CD8-positive, alpha-beta memory T cell (primary cell): ENCODE results near the gene ZNF530. TPM values are rescaled to one million over a fixed set of nuclear protein-coding genes. Genes with fewer than 3 reads are reported as not detected.

Experiments
- CTCF ChIA-PET: fragments of 350-600 bp; sonication (Branson Sonifier 250); formaldehyde crosslinking; loops from one replicate; lab custom pipeline; 2021; ENCODE audit warnings: antibody characterized with exemption; lab: Charles Lee
- POLR2A ChIA-PET: fragments of 350-600 bp; sonication (Branson Sonifier 250); formaldehyde crosslinking; loops from one replicate; lab custom pipeline; 2021; ENCODE audit warnings: antibody characterized with exemption; lab: Charles Lee
- DNase-seq, 5 donors: peaks; one replicate each; pipeline versions ENCODE4 v3.0.0 to v3.0.0-alpha.2; 2020 to 2022; ENCODE audit warnings: mixed read lengths in 1 of 5
- H3K27ac ChIP-seq: one replicate; pipeline ENCODE4 v1.7.0; 2013; ENCODE audit warnings: low read depth, mild to moderate bottlenecking, low read length, moderate library complexity
- H3K27me3 ChIP-seq: 2 replicates; pipeline ENCODE4 v1.7.0; 2013; ENCODE audit warnings: low read length, mild to moderate bottlenecking; ENCODE audit not compliant: insufficient read depth, poor library complexity, severe bottlenecking
- H3K36me3 ChIP-seq: 2 replicates; pipeline ENCODE4 v1.7.0; 2013; ENCODE audit warnings: mild to moderate bottlenecking, low read length, moderate library complexity; ENCODE audit not compliant: insufficient read depth
- H3K4me1 ChIP-seq: 2 replicates; pipeline ENCODE4 v1.7.0; 2013; ENCODE audit warnings: mild to moderate bottlenecking, low read length, moderate library complexity; ENCODE audit not compliant: insufficient read depth
- H3K4me3 ChIP-seq: 2 replicates; pipeline ENCODE4 v1.7.0; 2013; ENCODE audit warnings: mild to moderate bottlenecking, low read length
- H3K9me3 ChIP-seq: 2 replicates; pipeline ENCODE4 v1.7.0; 2013; ENCODE audit warnings: mild to moderate bottlenecking, low read length
- H3K27ac Mint-ChIP-seq, 8 donors: one replicate each; pipeline ENCODE4 v1.8.0; 2020 to 2021; ENCODE audit warnings: mixed read lengths in 8 of 8, mild to moderate bottlenecking in 6 of 8, inconsistent platforms in 3 of 8, moderate library complexity in 3 of 8
- H3K27me3 Mint-ChIP-seq, 2 donors: one replicate each; pipeline ENCODE4 v1.8.0; 2020 to 2021; ENCODE audit warnings: mixed read lengths in 2 of 2, mild to moderate bottlenecking in 1 of 2, moderate library complexity in 1 of 2
- H3K36me3 Mint-ChIP-seq, 3 donors: one replicate each; pipeline ENCODE4 v1.8.0; 2020 to 2021; ENCODE audit warnings: mixed read lengths in 3 of 3, inconsistent platforms in 1 of 3, mild to moderate bottlenecking in 1 of 3
- H3K4me1 Mint-ChIP-seq, 3 donors: one replicate each; pipeline ENCODE4 v1.8.0; 2020 to 2021; ENCODE audit warnings: mixed read lengths in 3 of 3, inconsistent platforms in 1 of 3, mild to moderate bottlenecking in 1 of 3
- H3K4me3 Mint-ChIP-seq, 7 donors: one replicate each; pipeline ENCODE4 v1.8.0; 2020 to 2021; ENCODE audit warnings: mixed read lengths in 7 of 7, mild to moderate bottlenecking in 6 of 7, moderate library complexity in 4 of 7, inconsistent platforms in 2 of 7
- H3K9me3 Mint-ChIP-seq, 5 donors: one replicate each; pipeline ENCODE4 v1.8.0; 2020 to 2022; ENCODE audit warnings: mixed read lengths in 5 of 5, mild to moderate bottlenecking in 3 of 5, moderate library complexity in 2 of 5, inconsistent platforms in 1 of 5
- polyA plus RNA-seq: library from polyadenylated mRNA; unstranded; fragments of 300-500 nt; fragmentation: Illumina TruSeq; gene quantifications from one replicate; pipeline ENCODE4 v1.2.3, GENCODE V29; 2021
- total RNA-seq, 2 experiments: library from RNA; stranded (reverse); gene quantifications; one replicate each; pipeline ENCODE4 v1.2.3, GENCODE V29; 2021

ZNF530 gene
- total and polyA plus RNA-seq, 3 experiments from 2014 or later = 6.2 to 12.6 (median 10.5) TPM

DNA sequence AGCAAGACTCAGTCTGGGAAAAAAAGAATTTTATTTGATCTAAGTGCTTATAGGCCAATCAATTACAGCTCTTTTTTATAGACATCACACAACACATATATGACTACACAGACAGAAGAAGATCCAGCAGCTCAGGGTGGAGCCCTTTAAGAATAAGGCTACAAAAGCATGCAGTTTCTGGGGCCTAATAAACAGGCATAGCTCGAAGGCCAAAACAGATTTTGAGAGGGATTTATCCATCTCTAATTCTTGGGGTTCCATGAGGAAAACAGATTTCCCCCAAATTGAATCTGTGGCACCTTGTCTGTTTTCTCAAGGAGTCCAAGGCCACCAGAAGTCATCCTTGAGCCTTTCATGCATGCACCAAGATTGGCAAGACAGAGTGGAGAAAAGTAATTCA lies 36.1 kb upstream of the ZNF530 start:
- H3K27me3 Mint-ChIP-seq = peaks cover 14 to 16% of the 10 kb centered on the region in 2 donors
- H3K36me3 Mint-ChIP-seq = peaks cover 4 to 28% (median 23%) of the 10 kb centered on the region in 3 donors
- H3K4me1 Mint-ChIP-seq = peaks cover 17 to 23% (median 23%) of the 10 kb centered on the region in 3 donors
- peaks cover 12% of the 10 kb centered on the region for H3K4me1 ChIP-seq
- no peaks in the 10 kb centered on the region for H3K36me3 ChIP-seq
- ChIA-PET POLR2A (no interaction called here), CTCF (no interaction called here)
- H3K27ac Mint-ChIP-seq = no peak overlapping the region
- H3K27me3 ChIP-seq = no peaks in the 10 kb centered on the region
- H3K4me3 Mint-ChIP-seq = no peak overlapping the region
- H3K9me3 Mint-ChIP-seq = peaks cover 31 to 83% (median 72%) of the 10 kb centered on the region in 5 donors
- H3K9me3 ChIP-seq = peaks cover 31% of the 10 kb centered on the region
- no peak for DNase-seq
- H3K27ac ChIP-seq = no peak overlapping the region
- no peak overlapping the region for H3K4me3 ChIP-seq

DNA sequence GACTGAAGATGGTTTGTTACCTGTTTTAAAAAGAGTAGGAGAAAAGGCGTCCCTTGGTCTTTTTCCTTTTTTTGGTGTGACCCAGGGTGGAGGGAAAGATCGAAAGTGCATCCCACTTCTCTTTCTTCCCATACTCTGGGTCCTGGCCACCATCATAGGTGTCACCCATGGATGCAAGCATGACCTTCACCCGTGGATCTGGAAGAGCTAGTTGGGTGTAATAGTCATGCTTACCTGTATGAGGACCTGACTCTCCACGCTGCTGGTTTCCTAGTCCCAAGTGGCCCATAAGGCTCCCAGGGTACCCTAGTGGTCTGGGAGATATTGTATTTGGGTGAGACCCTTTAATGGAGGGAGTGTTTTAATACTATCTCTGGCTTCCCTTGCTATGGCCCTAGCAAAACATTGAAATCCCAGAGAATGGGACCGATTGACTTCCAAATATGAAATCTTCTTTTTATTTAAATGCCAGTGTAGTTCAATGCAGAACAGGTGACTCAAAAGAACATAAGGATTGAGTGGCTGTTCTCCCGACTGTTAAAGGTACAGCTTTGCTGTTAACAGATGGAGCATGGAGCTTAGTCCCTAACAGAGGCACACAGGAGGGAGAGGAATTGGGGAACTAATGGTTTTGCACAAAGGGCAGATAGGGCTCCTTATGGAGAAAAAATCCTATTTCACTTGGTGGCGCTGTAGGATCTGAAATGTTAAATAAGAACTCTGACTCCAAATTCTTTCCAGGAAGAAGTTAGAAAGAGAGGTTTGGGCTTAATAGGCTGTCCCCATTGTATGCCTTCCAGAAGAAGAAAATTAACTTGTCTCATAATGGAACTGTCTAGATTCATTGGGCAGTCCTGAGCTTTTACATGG lies 33.1 kb upstream of the ZNF530 start:
- peaks cover 48% of the 10 kb centered on the region for H3K9me3 ChIP-seq
- CTCF ChIA-PET = interaction anchor here (1.1 kb wide), 1 partner anchor 89 kb away, joined by 3 read pairs; the partner anchor contains the start of gene ZNF772

DNA sequence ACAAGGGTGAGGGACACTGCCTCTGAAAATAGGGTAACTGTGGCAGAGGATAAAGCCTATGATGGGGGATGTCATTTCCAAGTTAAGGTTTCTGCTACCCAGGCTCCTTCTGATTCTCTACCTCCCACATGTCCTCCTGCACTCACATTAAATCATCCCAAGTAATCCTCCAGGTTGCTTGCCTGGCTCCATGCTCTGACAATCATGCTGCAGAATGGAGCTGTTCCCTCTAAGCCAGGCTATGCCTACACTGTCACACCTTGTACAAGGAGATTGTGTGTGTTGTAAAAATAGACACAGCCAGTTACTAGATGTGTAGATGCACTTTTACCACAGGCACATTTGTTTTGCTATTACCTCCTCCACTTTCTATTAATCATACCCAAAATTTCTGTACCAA lies 29.0 kb upstream of the ZNF530 start:
- peaks cover 21 to 53% (median 52%) of the 10 kb centered on the region in 3 donors for H3K36me3 Mint-ChIP-seq
- no peaks in the 10 kb centered on the region for H3K4me1 ChIP-seq
- peaks cover 35% of the 10 kb centered on the region for H3K36me3 ChIP-seq
- no peak for DNase-seq
- H3K9me3 Mint-ChIP-seq = peaks cover 13 to 98% (median 96%) of the 10 kb centered on the region in 5 donors
- peaks cover 0 to 1% (median 0%) of the 10 kb centered on the region in 3 donors for H3K4me1 Mint-ChIP-seq
- H3K27ac Mint-ChIP-seq = no peak overlapping the region
- ChIA-PET POLR2A (no interaction called here), CTCF (no interaction called here)
- no peak overlapping the region for H3K4me3 Mint-ChIP-seq
- no peak overlapping the region for H3K4me3 ChIP-seq
- no peaks in the 10 kb centered on the region for H3K27me3 ChIP-seq
- no peak overlapping the region for H3K27ac ChIP-seq
- H3K27me3 Mint-ChIP-seq = peaks cover 0 to 3% of the 10 kb centered on the region in 2 donors
- peaks cover 86% of the 10 kb centered on the region for H3K9me3 ChIP-seq

More for the DNA sequence above, 33.1 kb upstream of the ZNF530 start:
- Mint-ChIP-seq H3K4me3 (no peak overlapping the region), H3K4me1 (no peaks in the 10 kb centered on the region), H3K9me3 (peaks cover 29 to 96% (median 91%) of the 10 kb centered on the region in 5 donors), H3K27me3 (peaks cover 10 to 11% of the 10 kb centered on the region in 2 donors), H3K36me3 (peaks cover 3 to 25% (median 20%) of the 10 kb centered on the region in 3 donors), H3K27ac (no peak overlapping the region)
- H3K36me3 ChIP-seq = no peaks in the 10 kb centered on the region
- H3K4me1 ChIP-seq = no peaks in the 10 kb centered on the region
- no peak overlapping the region for H3K4me3 ChIP-seq
- DNase-seq = no peak
- POLR2A ChIA-PET = no interaction called here
- H3K27ac ChIP-seq = no peak overlapping the region
- no peaks in the 10 kb centered on the region for H3K27me3 ChIP-seq

DNA sequence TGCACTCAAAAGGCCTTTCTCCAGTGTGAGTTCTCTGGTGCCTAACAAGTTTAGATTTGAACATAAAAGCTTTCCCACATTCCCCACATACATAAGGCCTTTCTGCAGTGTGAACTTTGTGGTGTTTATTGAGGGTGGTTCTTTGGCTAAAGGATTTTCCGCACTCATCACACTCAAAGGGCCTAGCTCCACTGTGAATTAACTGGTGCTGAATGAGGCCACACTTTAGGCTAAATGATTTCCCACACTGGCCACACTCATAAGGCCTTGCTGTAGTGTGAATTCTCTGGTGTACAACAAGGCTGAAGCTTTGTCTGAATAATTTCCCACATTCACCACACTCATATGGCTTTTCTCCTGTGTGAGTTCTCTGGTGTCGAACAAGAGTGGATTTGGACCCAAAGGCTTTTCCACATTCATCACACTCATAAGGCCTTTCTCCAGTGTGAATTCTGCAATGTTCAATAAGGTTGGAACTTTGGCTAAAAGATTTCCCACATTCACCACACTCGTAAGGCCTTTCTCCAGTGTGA lies 27.2 kb upstream of the ZNF530 start:
- Mint-ChIP-seq H3K27me3 (peaks cover 0 to 2% of the 10 kb centered on the region in 2 donors), H3K9me3 (peaks cover 16 to 97% (median 95%) of the 10 kb centered on the region in 5 donors), H3K4me1 (peaks cover 11 to 13% (median 13%) of the 10 kb centered on the region in 3 donors), H3K4me3 (no peak overlapping the region), H3K36me3 (peaks cover 37 to 66% (median 63%) of the 10 kb centered on the region in 3 donors), H3K27ac (no peak overlapping the region)
- H3K9me3 ChIP-seq = peaks cover 83% of the 10 kb centered on the region
- H3K27ac ChIP-seq = no peak overlapping the region
- no peak overlapping the region for H3K4me3 ChIP-seq
- peaks cover 2% of the 10 kb centered on the region for H3K4me1 ChIP-seq
- no peak for DNase-seq
- ChIA-PET POLR2A (no interaction called here), CTCF (no interaction called here)
- H3K27me3 ChIP-seq = no peaks in the 10 kb centered on the region
- peaks cover 47% of the 10 kb centered on the region for H3K36me3 ChIP-seq

DNA sequence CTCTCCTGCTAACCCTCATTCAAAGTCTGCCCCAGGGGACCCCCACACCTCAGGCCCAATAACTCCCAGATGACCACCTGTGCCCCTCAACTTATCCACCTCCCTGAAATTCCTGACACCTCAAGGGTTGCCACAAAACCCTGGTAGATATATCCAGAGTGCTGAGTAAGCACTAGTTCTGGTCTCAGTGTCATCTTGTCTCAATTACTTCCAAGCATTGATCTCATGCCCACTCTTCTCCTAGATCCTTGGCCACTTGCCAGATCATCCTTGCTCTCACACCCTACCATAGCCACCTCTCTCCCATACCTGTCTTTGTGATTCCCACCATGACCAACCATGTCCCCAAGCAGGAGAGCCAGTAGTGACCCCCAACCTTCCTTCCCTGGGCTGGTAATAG lies 23.0 kb upstream of the ZNF530 start:
- peaks cover 17% of the 10 kb centered on the region for H3K4me1 ChIP-seq
- DNase-seq = no peak
- H3K27ac Mint-ChIP-seq = no peak overlapping the region
- peaks cover 24 to 29% (median 27%) of the 10 kb centered on the region in 3 donors for H3K4me1 Mint-ChIP-seq
- H3K27me3 Mint-ChIP-seq = peaks cover 0 to 2% of the 10 kb centered on the region in 2 donors
- peaks cover 16 to 75% (median 66%) of the 10 kb centered on the region in 5 donors for H3K9me3 Mint-ChIP-seq
- no peak overlapping the region for H3K4me3 ChIP-seq
- H3K27me3 ChIP-seq = no peaks in the 10 kb centered on the region
- no peak overlapping the region for H3K27ac ChIP-seq
- peaks cover 43 to 77% (median 61%) of the 10 kb centered on the region in 3 donors for H3K36me3 Mint-ChIP-seq
- peaks cover 47% of the 10 kb centered on the region for H3K36me3 ChIP-seq
- ChIA-PET POLR2A (no interaction called here), CTCF (no interaction called here)
- peak overlapping the region in 5 of 7 donors; percentile 10 to 64 (median 61) for H3K4me3 Mint-ChIP-seq
- peaks cover 60% of the 10 kb centered on the region for H3K9me3 ChIP-seq

DNA sequence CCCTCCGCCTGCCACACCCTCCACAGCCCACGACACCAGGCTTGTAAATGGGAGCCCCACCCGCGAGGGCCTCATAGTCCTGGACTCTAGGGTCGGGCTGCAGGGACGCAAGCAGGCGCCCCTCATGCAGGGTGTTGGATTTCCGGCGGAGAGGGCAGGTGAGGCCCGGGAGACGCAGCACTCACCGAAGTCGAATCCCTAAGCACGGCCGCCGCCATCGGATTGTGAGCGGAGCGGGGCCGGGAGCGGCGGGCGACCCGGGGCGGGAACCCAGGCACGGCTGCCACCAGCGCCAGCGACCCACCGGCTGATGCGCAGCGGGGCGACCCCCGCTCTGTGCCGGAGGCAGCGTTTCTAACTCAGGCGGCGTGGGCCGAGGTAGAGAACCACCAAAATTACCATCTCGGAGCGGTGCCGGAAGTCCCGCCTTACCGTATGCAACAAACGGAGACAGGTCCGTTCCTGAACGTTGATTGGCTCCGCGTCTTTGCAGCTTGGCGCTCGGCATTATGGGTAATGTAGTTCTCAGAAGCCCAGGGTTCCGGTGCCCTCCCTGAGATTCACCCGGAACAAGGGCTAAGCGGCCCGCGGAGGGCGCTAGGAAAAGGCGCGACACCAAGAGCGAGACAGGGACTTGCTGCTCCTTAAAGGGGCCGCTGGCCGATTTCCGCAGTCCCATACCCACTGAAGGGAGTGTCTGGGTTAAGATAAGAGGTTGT lies 21.0 kb upstream of the ZNF530 start, which contains the start of gene ZNF416:
TSS of gene ZNF416 (minus strand) at position 425 of the 719 bp plus-strand sequence. CDS start at position 218, 207 bp downstream.
- H3K9me3 Mint-ChIP-seq = peaks cover 16 to 68% (median 54%) of the 10 kb centered on the region in 5 donors
- Histone ChIP-seq H3K4me1 (peaks cover 24% of the 10 kb centered on the region), H3K9me3 (peaks cover 50% of the 10 kb centered on the region), H3K4me3 (peak within 1 kb of the TSS; percentile 83), H3K36me3 (peaks cover 33% of the 10 kb centered on the region), H3K27ac (peak within 1 kb of the TSS; percentile 41), H3K27me3 (no peaks in the 10 kb centered on the region)
- peak within 1 kb of the TSS; percentile 80 to 93 (median 86) for H3K4me3 Mint-ChIP-seq
- H3K36me3 Mint-ChIP-seq = peaks cover 38 to 64% (median 42%) of the 10 kb centered on the region in 3 donors
- DNase-seq = peak; percentile 90 to 98 (median 95)
- H3K4me1 Mint-ChIP-seq = peaks cover 26 to 33% (median 30%) of the 10 kb centered on the region in 3 donors
- H3K27ac Mint-ChIP-seq = peak within 1 kb of the TSS; percentile 70 to 91 (median 86)
- H3K27me3 Mint-ChIP-seq = peaks cover 0 to 2% of the 10 kb centered on the region in 2 donors
- ChIA-PET CTCF (interaction anchor here (0.6 to 1.2 kb wide), 2 partner anchors 23 to 240 kb away, joined by 3 read pairs; no protein-coding TSS in a partner anchor), POLR2A (interaction anchor here (0.6 to 1.4 kb wide), 4 partner anchors 21 to 803 kb away, joined by 3 to 4 read pairs (median 4); partner anchors contain the start of genes ZNF530, ZNF548 and ZNF551)

DNA sequence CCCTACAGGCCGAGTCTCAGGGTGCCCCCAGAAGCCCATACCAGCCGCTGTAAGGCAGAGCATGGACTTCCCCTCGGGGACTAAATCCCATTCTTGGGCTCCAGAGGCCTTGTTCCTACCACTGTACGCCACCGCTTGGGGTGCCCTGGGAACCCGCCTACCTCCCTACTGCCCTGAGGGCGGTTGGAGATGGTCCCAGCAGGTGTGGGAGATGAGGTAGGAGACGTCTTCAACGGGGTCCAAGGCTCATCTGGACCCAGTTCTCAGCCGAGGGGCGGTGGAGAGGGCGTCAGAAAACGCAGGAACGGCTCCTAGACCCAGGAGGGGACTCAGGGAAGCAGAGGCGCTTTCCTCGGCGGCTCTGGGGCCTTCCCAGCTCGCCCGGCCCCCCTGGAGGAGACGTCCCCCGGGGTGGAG lies 16.6 kb upstream of the ZNF530 start:
- Mint-ChIP-seq H3K27me3 (no peaks in the 10 kb centered on the region), H3K9me3 (peaks cover 16 to 65% (median 53%) of the 10 kb centered on the region in 5 donors), H3K4me3 (peak overlapping the region in 5 of 7 donors; percentile 1 to 92 (median 49)), H3K36me3 (peaks cover 26 to 59% (median 40%) of the 10 kb centered on the region in 3 donors), H3K4me1 (peaks cover 23 to 36% (median 27%) of the 10 kb centered on the region in 3 donors), H3K27ac (peak overlapping the region in 2 of 8 donors; percentile 32 to 72)
- DNase-seq = no peak
- POLR2A ChIA-PET = interaction anchor here (0.5 to 1.0 kb wide), 3 partner anchors 32 to 749 kb away, joined by 3 to 4 read pairs (median 3); partner anchors contain the start of gene ZNF154
- peak overlapping the region; percentile 71 for H3K4me3 ChIP-seq
- H3K36me3 ChIP-seq = peaks cover 1% of the 10 kb centered on the region
- CTCF ChIA-PET = interaction anchor here (1.2 kb wide), 1 partner anchor 31 kb away, joined by 3 read pairs; the partner anchor contains the start of gene ZNF134
- peaks cover 26% of the 10 kb centered on the region for H3K9me3 ChIP-seq
- H3K27ac ChIP-seq = no peak overlapping the region
- H3K27me3 ChIP-seq = no peaks in the 10 kb centered on the region
- H3K4me1 ChIP-seq = peaks cover 25% of the 10 kb centered on the region
